Measurements from ENCODE around the gene EHD2.

GRCh38 chr19:47676811-47677210 is 36.4 kb upstream of the EHD2 start:
- no peak for TF ChIP-seq EZH2 (IDR thresholded peaks at IDR 0.05; ENCODE audit: insufficient read depth, poor library complexity, severe bottlenecking)
- TF ChIP-seq EZH2phosphoT487 (IDR thresholded peaks at IDR 0.05; ENCODE audit: insufficient read depth, low read depth), result no peak
